Thyroid gland (tissue), 4 donors: ENCODE results near the gene PLEKHJ1. TPM values are rescaled to one million over a fixed set of nuclear protein-coding genes. Genes with fewer than 3 reads are reported as not detected.

Source experiments
- DNase-seq, 2 donors: peaks; one replicate each; pipeline ENCODE4 v3.0.0-alpha.2; 2019
- H3K27ac ChIP-seq, 3 donors: fragments of 200-600 bp; sonication (generic); 1 replicate in 2 of 3; 2 replicates in 1 of 3; pipeline ENCODE4 v1.5.1; 2016 to 2019; ENCODE audit warnings: mild to moderate bottlenecking in 1 of 3, moderate library complexity in 1 of 3
- H3K27me3 ChIP-seq: fragments of 200-600 bp; sonication (generic); one replicate; pipeline ENCODE4 v1.5.1; 2019
- H3K36me3 ChIP-seq, 2 donors: fragments of 200-600 bp; sonication (generic); one replicate each; pipeline ENCODE4 v1.5.1; 2016 to 2019
- H3K4me1 ChIP-seq, 2 donors: fragments of 200-600 bp; sonication (generic); one replicate each; pipeline ENCODE4 v1.5.1; 2017 to 2019
- H3K4me3 ChIP-seq, 3 donors: fragments of 200-600 bp; sonication (generic); replicated peaks in 1 of 3; 1 replicate in 2 of 3; 2 replicates in 1 of 3; pipeline ENCODE4 v1.5.1; 2016; ENCODE audit warnings: mild to moderate bottlenecking in 1 of 3
- H3K9me3 ChIP-seq: fragments of 200-600 bp; sonication (generic); one replicate; pipeline ENCODE4 v1.5.1; 2017
- CTCF ChIP-seq, 6 experiments: fragments of 200-600 bp in 3 of 6; fragments of 450-650 bp in 3 of 6; sonication (generic) in 3 of 6; IDR thresholded peaks; one replicate each; pipeline ENCODE4 v1.5.1; 2016 to 2019; ENCODE audit warnings: antibody characterized with exemption in 6 of 6, mild to moderate bottlenecking in 2 of 6, inconsistent platforms in 1 of 6, moderate library complexity in 1 of 6
- POLR2A ChIP-seq, 2 donors: fragments of 450-650 bp; IDR thresholded peaks; one replicate each; pipeline ENCODE4 v1.6.1; 2017; ENCODE audit warnings: antibody characterized with exemption in 2 of 2, mild to moderate bottlenecking in 2 of 2, moderate library complexity in 1 of 2
- WGBS, 2 donors: methylation state at CpG; one replicate each; pipeline ENCODE4 v1.1.5; 2017; 5-methylcytosine and 5-hydroxymethylcytosine counted together
- intact Hi-C: fragments of 100-400 bp; cut with DNase I; formaldehyde crosslinking; loops from one replicate; pipeline ENCODE4 v1.15.1; 2023
- total RNA-seq, 4 donors: library from RNA; depleted of rRNA; stranded (reverse); fragments of >200 nt; gene quantifications; one replicate each; pipeline ENCODE4 v1.2.3, GENCODE V29; 2016

PLEKHJ1 gene
- total RNA-seq, 4 donors from 2014 or later = 86.7 to 179 (median 131) TPM

- no peaks in the 10 kb centered on the region for H3K4me1 ChIP-seq
- no peak for TF ChIP-seq POLR2A (IDR thresholded peaks at IDR 0.05)
- TF ChIP-seq CTCF (IDR thresholded peaks at IDR 0.05) = no peak
- H3K9me3 ChIP-seq = no peaks in the 10 kb centered on the region
- H3K4me3 ChIP-seq = no peak overlapping the region
- H3K36me3 ChIP-seq = peaks cover 75 to 84% of the 10 kb centered on the region in 2 donors
- H3K27me3 ChIP-seq = no peaks in the 10 kb centered on the region
- H3K27ac ChIP-seq = no peak overlapping the region
- intact Hi-C loops = no loop called here
- DNase-seq = no peak
- 95 to 100% methylated on average over 7 to 20 of the region's 26 CpGs for WGBS, 2 donors
Measured at GRCh38 chr19:2213799-2214198, 22.3 kb downstream of the PLEKHJ1 start.

DNA sequence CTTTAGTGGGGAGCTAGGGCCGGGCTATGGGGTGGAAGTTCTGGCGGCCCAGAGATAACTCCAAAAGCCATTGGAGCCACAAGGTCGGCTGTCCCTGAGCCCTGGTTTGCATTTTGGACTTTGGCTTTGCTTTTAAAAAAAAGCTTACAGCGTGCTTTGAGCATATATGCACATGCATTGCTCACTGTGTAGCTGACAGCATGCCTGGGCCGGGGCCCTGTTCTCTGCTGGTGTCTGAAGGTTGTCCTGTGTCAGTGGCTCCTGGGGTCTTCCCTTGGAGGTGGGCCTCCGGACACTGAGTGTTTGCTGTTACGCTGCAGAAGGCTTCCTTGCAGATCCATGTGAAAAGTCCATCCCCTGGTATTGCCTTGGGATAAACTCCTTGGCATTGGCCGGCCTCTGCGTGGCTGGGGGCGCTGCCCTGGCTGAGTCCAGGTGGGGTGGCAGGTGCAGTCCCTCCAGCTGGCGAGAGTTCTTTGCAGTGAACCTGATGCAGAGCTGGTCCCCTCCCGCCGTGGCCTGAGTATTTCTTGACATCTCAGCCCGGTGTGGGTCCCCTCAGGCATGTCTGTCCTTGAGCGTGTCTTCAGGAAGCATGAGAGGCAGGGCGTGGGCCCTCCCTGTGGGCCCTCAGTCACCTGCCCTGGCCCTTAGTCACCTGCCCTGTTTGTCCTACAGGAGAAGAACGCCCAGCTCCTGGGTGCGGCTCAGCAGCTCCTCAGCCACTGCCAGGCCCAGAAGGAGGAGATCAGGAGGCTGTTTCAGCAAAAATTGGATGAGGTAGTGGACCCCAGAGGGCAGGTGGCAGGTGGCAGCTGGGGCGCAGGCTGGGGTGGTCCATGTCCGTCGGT, 23.0 kb downstream of the PLEKHJ1 start:
- WGBS, 2 donors = 89 to 97% methylated on average over 10 to 17 of the region's 21 CpGs
- Histone ChIP-seq H3K4me3 (no peak overlapping the region), H3K36me3 (peaks cover 72 to 80% of the 10 kb centered on the region in 2 donors), H3K9me3 (no peaks in the 10 kb centered on the region), H3K27me3 (no peaks in the 10 kb centered on the region), H3K27ac (no peak overlapping the region), H3K4me1 (peaks cover 0 to 6% of the 10 kb centered on the region in 2 donors)
- DNase-seq = no peak
- TF ChIP-seq CTCF (IDR thresholded peaks at IDR 0.05) = no peak
- no peak for TF ChIP-seq POLR2A (IDR thresholded peaks at IDR 0.05)
- intact Hi-C loops = no loop called here

- H3K36me3 ChIP-seq = peaks cover 59 to 66% of the 10 kb centered on the region in 2 donors
- H3K4me1 ChIP-seq = peaks cover 0 to 9% of the 10 kb centered on the region in 2 donors
- H3K9me3 ChIP-seq = no peaks in the 10 kb centered on the region
- no peak overlapping the region for H3K4me3 ChIP-seq
- intact Hi-C loops = no loop called here
- DNase-seq = no peak
- no peaks in the 10 kb centered on the region for H3K27me3 ChIP-seq
- H3K27ac ChIP-seq = no peak overlapping the region
- 92 to 94% methylated on average over 25 to 32 of the region's 33 CpGs for WGBS, 2 donors
- TF ChIP-seq CTCF (IDR thresholded peaks at IDR 0.05) (no peak), POLR2A (IDR thresholded peaks at IDR 0.05) (no peak)
Measured at GRCh38 chr19:2210987-2211740, 25.0 kb downstream of the PLEKHJ1 start.

DNA sequence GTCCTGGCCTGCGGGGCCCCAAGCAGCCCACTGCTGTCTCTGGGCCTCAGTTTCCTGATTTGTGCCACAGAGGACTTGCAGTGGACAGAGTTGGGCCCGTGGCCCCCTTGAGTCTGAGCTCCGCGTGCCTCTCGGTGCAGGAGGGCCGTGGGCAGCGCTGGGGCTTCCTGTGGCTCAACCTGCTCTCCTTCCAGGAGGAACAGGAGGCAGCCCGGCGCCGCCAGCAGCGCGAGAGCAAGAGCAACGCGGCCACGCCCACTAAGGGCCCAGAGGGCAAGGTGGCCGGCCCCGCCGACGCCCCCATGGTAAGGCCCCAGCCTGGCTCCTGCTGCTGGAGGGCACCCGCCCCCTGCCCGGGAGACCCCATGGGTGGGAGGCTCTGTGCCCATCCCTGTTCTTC, 25.9 kb downstream of the PLEKHJ1 start:
- Histone ChIP-seq H3K4me1 (peaks cover 0 to 9% of the 10 kb centered on the region in 2 donors), H3K9me3 (no peaks in the 10 kb centered on the region), H3K4me3 (no peak overlapping the region), H3K27ac (no peak overlapping the region), H3K27me3 (no peaks in the 10 kb centered on the region), H3K36me3 (peaks cover 50 to 56% of the 10 kb centered on the region in 2 donors)
- no peak for TF ChIP-seq POLR2A (IDR thresholded peaks at IDR 0.05)
- no peak for TF ChIP-seq CTCF (IDR thresholded peaks at IDR 0.05)
- intact Hi-C loops = no loop called here
- WGBS, 2 donors = 87 to 95% methylated on average over 3 to 21 of the region's 21 CpGs
- DNase-seq = no peak

DNA sequence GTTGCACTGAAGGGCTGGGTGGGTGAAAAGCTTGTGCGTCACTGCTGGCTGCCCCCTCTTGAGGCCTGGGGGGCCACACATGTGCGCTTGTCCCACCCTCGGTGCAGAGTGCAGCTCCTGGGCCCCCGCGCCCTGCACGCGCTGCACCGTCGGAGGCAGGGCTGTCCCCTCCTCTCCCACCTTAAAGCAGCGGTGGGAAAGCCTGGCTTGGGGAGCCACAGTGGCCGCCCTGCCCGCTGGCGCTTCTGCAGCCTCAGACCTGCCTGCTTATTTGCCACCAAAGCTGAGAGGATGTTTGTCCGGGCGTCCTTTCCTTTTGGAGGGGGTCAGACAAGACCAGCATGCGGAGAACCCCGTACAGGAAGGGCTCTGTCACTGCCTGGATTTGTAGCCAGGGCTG, 26.7 kb downstream of the PLEKHJ1 start:
- H3K27me3 ChIP-seq = no peaks in the 10 kb centered on the region
- intact Hi-C loops = no loop called here
- WGBS, 2 donors = 84 to 85% methylated on average over 14 to 17 of the region's 17 CpGs
- H3K9me3 ChIP-seq = no peaks in the 10 kb centered on the region
- H3K27ac ChIP-seq = no peak overlapping the region
- peaks cover 42 to 48% of the 10 kb centered on the region in 2 donors for H3K36me3 ChIP-seq
- TF ChIP-seq CTCF (IDR thresholded peaks at IDR 0.05) = no peak
- no peak for TF ChIP-seq POLR2A (IDR thresholded peaks at IDR 0.05)
- H3K4me3 ChIP-seq = no peak overlapping the region
- no peak for DNase-seq
- peaks cover 0 to 9% of the 10 kb centered on the region in 2 donors for H3K4me1 ChIP-seq
